ENCODE results near the gene BBS12.
"Not testable (repeated sequence)": the region's sequence is repeated elsewhere in the genome, so short reads cannot be mapped to it uniquely, and the experiment has no call there.

- not testable (repeated sequence) for TF ChIP-seq CTCF (conservative IDR thresholded peaks at IDR 0.05); ZFX (IDR thresholded peaks at IDR 0.05)
Observed at GRCh38 chr4:122786920-122787319, 54.4 kb downstream of the BBS12 start.

Data from C4-2B (cell line).